ENCODE results near the gene FLACC1.

- TF ChIP-seq POLR2A (IDR thresholded peaks at IDR 0.05; ENCODE audit: low read depth, low read length) (no peak), POLR2AphosphoS5 (IDR thresholded peaks at IDR 0.05; ENCODE audit: low read depth, low read length) (no peak)
Observed at GRCh38 chr2:201383136-201383535, 26.0 kb upstream of the FLACC1 start.
